Thoracic aorta (tissue), 2 donors: Measurements from ENCODE around the gene GTF2IRD1. TPM values are rescaled to one million over a fixed set of nuclear protein-coding genes. Genes with fewer than 3 reads are reported as not detected.
"Not testable (repeated sequence)": the region's sequence is repeated elsewhere in the genome, so short reads cannot be mapped to it uniquely, and the experiment has no call there.

Source experiments
- ATAC-seq: fragments of 150-250 bp; one replicate; pipeline ENCODE4 v1.8.0; 2017; ENCODE audit warnings: low read depth; ENCODE audit not compliant: insufficient number of reproducible peaks, low FRiP score
- DNase-seq: peaks from one replicate; pipeline ENCODE4 v3.0.0-alpha.2; 2020; ENCODE audit warnings: low spot score
- H3K27ac ChIP-seq, 2 donors: fragments of 200-600 bp; sonication (generic); 1 replicate in 1 of 2; 2 replicates in 1 of 2; pipeline ENCODE4 v1.5.1; 2016; ENCODE audit warnings: mild to moderate bottlenecking in 2 of 2, moderate library complexity in 2 of 2
- H3K27me3 ChIP-seq: fragments of 200-600 bp; sonication (generic); replicated peaks from 2 replicates; pipeline ENCODE4 v1.6.0; 2016; ENCODE audit warnings: mild to moderate bottlenecking; ENCODE audit not compliant: insufficient read depth
- H3K36me3 ChIP-seq: fragments of 200-600 bp; sonication (generic); one replicate; pipeline ENCODE4 v1.5.1; 2016
- H3K4me1 ChIP-seq, 2 donors: fragments of 200-600 bp; sonication (generic); 1 replicate in 1 of 2; 2 replicates in 1 of 2; pipeline versions ENCODE4 v1.5.1 to v1.6.0; 2016; ENCODE audit warnings: low read depth in 2 of 2, mild to moderate bottlenecking in 1 of 2; ENCODE audit not compliant: control insufficient read depth in 1 of 2
- H3K4me3 ChIP-seq: fragments of 200-600 bp; sonication (generic); 2 replicates; pipeline ENCODE4 v1.5.1; 2016; ENCODE audit warnings: mild to moderate bottlenecking
- H3K9me3 ChIP-seq: fragments of 200-600 bp; sonication (generic); 2 replicates; pipeline ENCODE4 v1.5.1; 2016
- CTCF ChIP-seq: fragments of 200-600 bp; sonication (generic); IDR thresholded peaks from one replicate; pipeline ENCODE4 v1.5.1; 2019; ENCODE audit warnings: antibody characterized with exemption
- total RNA-seq, 2 donors: library from RNA; depleted of rRNA; stranded (reverse); fragments of >200 nt; gene quantifications; one replicate each; pipeline versions ENCODE4 v1.1.0 to v1.2.3, GENCODE V29; 2016

Gene GTF2IRD1
- total RNA-seq, 2 donors from 2014 or later: 7.0 to 14.4 TPM

- DNase-seq (no peak), ATAC-seq (no peak)
- Histone ChIP-seq H3K27me3 (no peaks in the 10 kb centered on the region), H3K4me1 (peaks cover 4 to 25% of the 10 kb centered on the region in 2 donors), H3K4me3 (no peak overlapping the region), H3K9me3 (no peaks in the 10 kb centered on the region), H3K36me3 (no peaks in the 10 kb centered on the region), H3K27ac (no peak overlapping the region)
- no peak for TF ChIP-seq CTCF
These were observed 49.4 kb downstream of the GTF2IRD1 start for GRCh38 chr7:74503061-74503460.

GRCh38 chr7:74503943-74504342 lies 50.2 kb downstream of the GTF2IRD1 start:
- Histone ChIP-seq H3K9me3 (no peaks in the 10 kb centered on the region), H3K36me3 (no peaks in the 10 kb centered on the region), H3K27ac (no peak overlapping the region), H3K27me3 (no peaks in the 10 kb centered on the region), H3K4me3 (no peak overlapping the region), H3K4me1 (peaks cover 4 to 25% of the 10 kb centered on the region in 2 donors)
- ATAC-seq: no peak
- DNase-seq: no peak
- no peak for TF ChIP-seq CTCF

GRCh38 chr7:74505471-74506324 lies 52.0 kb downstream of the GTF2IRD1 start:
- TF ChIP-seq CTCF: no peak
- H3K9me3 ChIP-seq: no peaks in the 10 kb centered on the region
- no peak overlapping the region for H3K4me3 ChIP-seq
- H3K36me3 ChIP-seq: no peaks in the 10 kb centered on the region
- H3K4me1 ChIP-seq: peaks cover 4 to 23% of the 10 kb centered on the region in 2 donors
- ATAC-seq (no peak), DNase-seq (no peak)
- no peak overlapping the region for H3K27ac ChIP-seq
- no peaks in the 10 kb centered on the region for H3K27me3 ChIP-seq

- TF ChIP-seq CTCF: no peak
- H3K36me3 ChIP-seq: no peaks in the 10 kb centered on the region
- H3K27me3 ChIP-seq: no peaks in the 10 kb centered on the region
- no peak for DNase-seq
- H3K4me3 ChIP-seq: no peak overlapping the region
- no peak overlapping the region for H3K27ac ChIP-seq
- H3K9me3 ChIP-seq: no peaks in the 10 kb centered on the region
- H3K4me1 ChIP-seq: peaks cover 4 to 17% of the 10 kb centered on the region in 2 donors
- no peak for ATAC-seq
These were observed 52.6 kb downstream of the GTF2IRD1 start for GRCh38 chr7:74506325-74506724.

- ATAC-seq (no peak), DNase-seq (no peak)
- H3K27me3 ChIP-seq: no peaks in the 10 kb centered on the region
- H3K27ac ChIP-seq: no peak overlapping the region
- H3K36me3 ChIP-seq: no peaks in the 10 kb centered on the region
- H3K4me1 ChIP-seq: peaks cover 0 to 3% of the 10 kb centered on the region in 2 donors
- H3K4me3 ChIP-seq: no peak overlapping the region
- H3K9me3 ChIP-seq: no peaks in the 10 kb centered on the region
- TF ChIP-seq CTCF: no peak
These were observed 54.0 kb downstream of the GTF2IRD1 start for GRCh38 chr7:74507538-74508319.

- H3K36me3 ChIP-seq, H3K4me1 ChIP-seq, H3K27ac ChIP-seq, DNase-seq, ATAC-seq, H3K27me3 ChIP-seq, H3K9me3 ChIP-seq, H3K4me3 ChIP-seq: not testable (repeated sequence)
These were observed 55.7 kb downstream of the GTF2IRD1 start for GRCh38 chr7:74509453-74509852.
